Stomach (tissue), 4 donors: ENCODE data around the gene PKP4.

Experiments used
- EP300 ChIP-seq: sonication (generic); formaldehyde crosslinking; IDR thresholded peaks from one replicate; pipeline ENCODE4 v1.6.1; 2017; ENCODE audit warnings: antibody characterized with exemption
- POLR2A ChIP-seq, 4 donors: fragments of 450-650 bp; IDR thresholded peaks; one replicate each; pipeline ENCODE4 v1.6.1; 2016; ENCODE audit warnings: antibody characterized with exemption in 4 of 4, control low read depth in 2 of 4, mild to moderate bottlenecking in 1 of 4, moderate library complexity in 1 of 4
- POLR2AphosphoS5 ChIP-seq, 3 donors: sonication (generic); formaldehyde crosslinking; IDR thresholded peaks; one replicate each; pipeline ENCODE4 v1.6.1; 2016; ENCODE audit warnings: antibody characterized with exemption in 3 of 3
- TF ChIP-seq, protein P1 (sequence below), 7 experiments: fragments of 450-650 bp in 4 of 7; fragments of 200-600 bp in 3 of 7; sonication (generic) in 3 of 7; IDR thresholded peaks; one replicate each; pipeline ENCODE4 v1.5.1; 2016 to 2019; ENCODE audit warnings: antibody characterized with exemption in 7 of 7, control low read depth in 2 of 7, mild to moderate bottlenecking in 1 of 7

DNA sequence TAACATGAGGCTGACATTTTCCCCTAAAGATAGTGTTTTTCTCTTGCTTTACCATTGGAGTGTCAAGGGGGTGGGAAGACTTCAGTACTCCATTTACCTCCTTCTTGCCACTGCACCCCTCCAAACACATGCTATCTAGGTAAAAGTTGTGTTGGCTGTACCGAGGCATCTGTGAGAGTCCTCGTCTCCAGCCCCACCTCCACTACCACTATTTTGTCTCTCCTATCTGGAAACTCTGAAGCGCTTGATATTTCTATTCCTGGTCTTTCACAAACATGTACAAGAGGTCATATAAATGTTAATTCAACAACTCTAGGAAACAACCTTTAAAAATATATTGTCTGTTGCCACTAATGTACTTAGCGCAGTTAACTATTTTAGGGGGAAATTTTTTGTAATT lies 132.6 kb downstream of the PKP4 start:
- no peak for TF ChIP-seq POLR2AphosphoS5 (IDR thresholded peaks at IDR 0.05)
- no peak for TF ChIP-seq EP300
- TF ChIP-seq, protein P1, sequence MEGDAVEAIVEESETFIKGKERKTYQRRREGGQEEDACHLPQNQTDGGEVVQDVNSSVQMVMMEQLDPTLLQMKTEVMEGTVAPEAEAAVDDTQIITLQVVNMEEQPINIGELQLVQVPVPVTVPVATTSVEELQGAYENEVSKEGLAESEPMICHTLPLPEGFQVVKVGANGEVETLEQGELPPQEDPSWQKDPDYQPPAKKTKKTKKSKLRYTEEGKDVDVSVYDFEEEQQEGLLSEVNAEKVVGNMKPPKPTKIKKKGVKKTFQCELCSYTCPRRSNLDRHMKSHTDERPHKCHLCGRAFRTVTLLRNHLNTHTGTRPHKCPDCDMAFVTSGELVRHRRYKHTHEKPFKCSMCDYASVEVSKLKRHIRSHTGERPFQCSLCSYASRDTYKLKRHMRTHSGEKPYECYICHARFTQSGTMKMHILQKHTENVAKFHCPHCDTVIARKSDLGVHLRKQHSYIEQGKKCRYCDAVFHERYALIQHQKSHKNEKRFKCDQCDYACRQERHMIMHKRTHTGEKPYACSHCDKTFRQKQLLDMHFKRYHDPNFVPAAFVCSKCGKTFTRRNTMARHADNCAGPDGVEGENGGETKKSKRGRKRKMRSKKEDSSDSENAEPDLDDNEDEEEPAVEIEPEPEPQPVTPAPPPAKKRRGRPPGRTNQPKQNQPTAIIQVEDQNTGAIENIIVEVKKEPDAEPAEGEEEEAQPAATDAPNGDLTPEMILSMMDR (IDR thresholded peaks at IDR 0.05), result no peak
- no peak for TF ChIP-seq POLR2A (IDR thresholded peaks at IDR 0.05)
